Esophagus muscularis mucosa (tissue), 3 donors: Measurements from ENCODE around the gene DMRTB1.

Experiments
- CTCF ChIP-seq, 3 experiments: fragments of 200-600 bp in 2 of 3; fragments of 450-650 bp in 1 of 3; sonication (generic) in 2 of 3; IDR thresholded peaks; one replicate each; pipeline ENCODE4 v1.5.1; 2017 to 2019; ENCODE audit warnings: antibody characterized with exemption in 3 of 3, mild to moderate bottlenecking in 2 of 3, moderate library complexity in 1 of 3
- POLR2A ChIP-seq: fragments of 450-650 bp; IDR thresholded peaks from one replicate; pipeline ENCODE4 v1.6.1; 2017; ENCODE audit warnings: antibody characterized with exemption, moderate library complexity, mild to moderate bottlenecking, low read depth
- POLR2AphosphoS5 ChIP-seq, 2 donors: sonication (generic); formaldehyde crosslinking; IDR thresholded peaks; one replicate each; pipeline ENCODE4 v1.6.1; 2017; ENCODE audit warnings: antibody characterized with exemption in 2 of 2

GRCh38 chr1:53475664-53476063, 16.5 kb downstream of the DMRTB1 start:
- TF ChIP-seq CTCF (IDR thresholded peaks at IDR 0.05) (no peak), POLR2AphosphoS5 (IDR thresholded peaks at IDR 0.05) (no peak), POLR2A (no peak)
